Breast epithelium (tissue), 3 donors: ENCODE results near the gene AQP6.

ENCODE experiments used
- POLR2A ChIP-seq: fragments of 450-650 bp; IDR thresholded peaks from one replicate; pipeline ENCODE4 v1.6.1; 2016; ENCODE audit warnings: antibody characterized with exemption, mild to moderate bottlenecking, moderate library complexity
- POLR2AphosphoS5 ChIP-seq, 3 donors: sonication (generic); formaldehyde crosslinking; IDR thresholded peaks; one replicate each; pipeline ENCODE4 v1.6.1; 2017; ENCODE audit warnings: antibody characterized with exemption in 3 of 3
- TF ChIP-seq, protein P1 (sequence below), 3 donors: fragments of 450-650 bp; IDR thresholded peaks; one replicate each; pipeline ENCODE4 v1.5.1; 2016 to 2017; ENCODE audit warnings: antibody characterized with exemption in 3 of 3, mild to moderate bottlenecking in 3 of 3, moderate library complexity in 3 of 3

DNA sequence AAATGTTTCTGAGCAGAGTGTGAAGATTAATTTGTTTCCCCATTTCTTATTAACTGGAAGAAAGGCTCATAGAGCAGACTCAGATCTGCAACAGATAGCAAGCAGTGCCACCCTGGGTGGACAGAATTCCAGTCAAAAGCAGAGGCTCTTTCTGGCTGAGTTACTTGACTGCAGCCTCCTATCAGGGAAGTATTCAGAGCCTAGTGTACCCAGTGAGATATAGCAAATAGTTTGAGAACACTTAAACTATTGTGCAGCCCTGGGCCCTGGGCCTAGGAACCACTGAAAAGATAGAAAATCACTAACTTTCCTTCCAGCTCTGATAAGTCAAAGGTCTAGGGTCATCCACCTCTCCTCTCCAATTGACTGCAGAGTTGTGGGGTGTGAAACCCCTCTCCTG is 33.4 kb upstream of the AQP6 start:
- TF ChIP-seq, protein P1, sequence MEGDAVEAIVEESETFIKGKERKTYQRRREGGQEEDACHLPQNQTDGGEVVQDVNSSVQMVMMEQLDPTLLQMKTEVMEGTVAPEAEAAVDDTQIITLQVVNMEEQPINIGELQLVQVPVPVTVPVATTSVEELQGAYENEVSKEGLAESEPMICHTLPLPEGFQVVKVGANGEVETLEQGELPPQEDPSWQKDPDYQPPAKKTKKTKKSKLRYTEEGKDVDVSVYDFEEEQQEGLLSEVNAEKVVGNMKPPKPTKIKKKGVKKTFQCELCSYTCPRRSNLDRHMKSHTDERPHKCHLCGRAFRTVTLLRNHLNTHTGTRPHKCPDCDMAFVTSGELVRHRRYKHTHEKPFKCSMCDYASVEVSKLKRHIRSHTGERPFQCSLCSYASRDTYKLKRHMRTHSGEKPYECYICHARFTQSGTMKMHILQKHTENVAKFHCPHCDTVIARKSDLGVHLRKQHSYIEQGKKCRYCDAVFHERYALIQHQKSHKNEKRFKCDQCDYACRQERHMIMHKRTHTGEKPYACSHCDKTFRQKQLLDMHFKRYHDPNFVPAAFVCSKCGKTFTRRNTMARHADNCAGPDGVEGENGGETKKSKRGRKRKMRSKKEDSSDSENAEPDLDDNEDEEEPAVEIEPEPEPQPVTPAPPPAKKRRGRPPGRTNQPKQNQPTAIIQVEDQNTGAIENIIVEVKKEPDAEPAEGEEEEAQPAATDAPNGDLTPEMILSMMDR (IDR thresholded peaks at IDR 0.05) = no peak
- TF ChIP-seq POLR2A (no peak), POLR2AphosphoS5 (IDR thresholded peaks at IDR 0.05) (no peak)
